Esophagus muscularis mucosa (tissue), 4 donors: ENCODE data around the gene YARS1. TPM values are rescaled to one million over a fixed set of nuclear protein-coding genes. Genes with fewer than 3 reads are reported as not detected.

Experiments
- DNase-seq: peaks from one replicate; pipeline ENCODE4 v3.0.0-alpha.2; 2017; ENCODE audit errors: extremely low spot score
- H3K27ac ChIP-seq, 4 donors: fragments of 200-600 bp; sonication (generic); replicated peaks in 1 of 4; 1 replicate in 3 of 4; 2 replicates in 1 of 4; pipeline ENCODE4 v1.5.1; 2016 to 2019; ENCODE audit warnings: mild to moderate bottlenecking in 1 of 4
- H3K27me3 ChIP-seq, 4 donors: fragments of 200-600 bp; sonication (generic); one replicate each; pipeline versions ENCODE4 v1.5.1 to v1.6.0; 2016 to 2019
- H3K36me3 ChIP-seq, 4 donors: fragments of 200-600 bp; sonication (generic); one replicate each; pipeline ENCODE4 v1.5.1; 2016 to 2019
- H3K4me1 ChIP-seq, 4 donors: fragments of 200-600 bp; sonication (generic); one replicate each; pipeline ENCODE4 v1.5.1; 2016 to 2019
- H3K4me3 ChIP-seq, 4 donors: fragments of 200-600 bp; sonication (generic); 1 replicate in 2 of 4; 2 replicates in 2 of 4; pipeline ENCODE4 v1.5.1; 2016 to 2019; ENCODE audit warnings: mild to moderate bottlenecking in 4 of 4, moderate library complexity in 1 of 4
- H3K9me3 ChIP-seq, 4 donors: fragments of 200-600 bp; sonication (generic); 1 replicate in 3 of 4; 2 replicates in 1 of 4; pipeline ENCODE4 v1.5.1; 2016 to 2019
- EP300 ChIP-seq: sonication (generic); formaldehyde crosslinking; IDR thresholded peaks from one replicate; pipeline ENCODE4 v1.6.1; 2017; ENCODE audit warnings: antibody characterized with exemption
- POLR2A ChIP-seq: fragments of 450-650 bp; IDR thresholded peaks from one replicate; pipeline ENCODE4 v1.6.1; 2017; ENCODE audit warnings: antibody characterized with exemption, moderate library complexity, mild to moderate bottlenecking, low read depth
- POLR2AphosphoS5 ChIP-seq, 2 donors: sonication (generic); formaldehyde crosslinking; IDR thresholded peaks; one replicate each; pipeline ENCODE4 v1.6.1; 2017; ENCODE audit warnings: antibody characterized with exemption in 2 of 2
- whole genome bisulfite sequencing: methylation state at CpG from one replicate; pipeline ENCODE4 v1.1.5; 2018; 5-methylcytosine and 5-hydroxymethylcytosine counted together
- intact Hi-C: fragments of 100-400 bp; cut with DNase I; formaldehyde crosslinking; loops from one replicate; pipeline ENCODE4 v1.15.1; 2023
- total RNA-seq, 4 donors: library from RNA; depleted of rRNA; stranded (reverse); fragments of >200 nt; gene quantifications; one replicate each; pipeline versions ENCODE4 v1.1.0 to v1.2.1, GENCODE V29; 2016
- TF ChIP-seq, protein P1 (sequence below), 3 experiments: fragments of 200-600 bp in 2 of 3; fragments of 450-650 bp in 1 of 3; sonication (generic) in 2 of 3; IDR thresholded peaks; one replicate each; pipeline ENCODE4 v1.5.1; 2017 to 2019; ENCODE audit warnings: antibody characterized with exemption in 3 of 3, mild to moderate bottlenecking in 2 of 3, moderate library complexity in 1 of 3

The YARS1 gene
- total RNA-seq, 4 donors from 2014 or later: 34.1 to 55.7 (median 38.8) TPM

DNA sequence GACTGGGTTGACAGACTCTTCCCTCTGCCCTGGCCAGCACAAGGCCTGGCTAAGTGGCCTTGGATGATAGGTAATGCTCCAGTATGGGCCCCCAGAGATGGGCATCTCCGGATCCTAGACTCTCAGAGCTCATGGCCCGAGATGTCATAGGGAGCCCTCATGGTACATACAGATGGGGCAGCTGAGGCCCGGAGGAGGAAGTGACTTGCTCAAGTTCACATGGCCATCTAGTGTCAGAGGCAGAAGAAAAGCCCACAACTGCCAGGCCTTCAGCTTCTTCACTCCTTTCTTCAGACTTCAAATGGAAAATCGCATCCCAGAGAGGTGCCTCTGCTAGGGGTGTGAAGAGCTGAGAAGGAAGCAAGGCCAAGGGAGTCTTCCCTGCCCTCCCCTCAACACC is 67.8 kb downstream of the YARS1 start:
- H3K9me3 ChIP-seq: no peaks in the 10 kb centered on the region
- no peak overlapping the region for H3K4me3 ChIP-seq
- peaks cover 8 to 27% (median 13%) of the 10 kb centered on the region in 4 donors for H3K4me1 ChIP-seq
- H3K27me3 ChIP-seq: no peaks in the 10 kb centered on the region
- DNase-seq: no peak
- H3K27ac ChIP-seq: no peak overlapping the region
- intact Hi-C loops: no loop called here
- no peaks in the 10 kb centered on the region for H3K36me3 ChIP-seq
- WGBS: 74% methylated on average over 2 of the region's 4 CpGs
- TF ChIP-seq POLR2A: no peak
- TF ChIP-seq, protein P1, sequence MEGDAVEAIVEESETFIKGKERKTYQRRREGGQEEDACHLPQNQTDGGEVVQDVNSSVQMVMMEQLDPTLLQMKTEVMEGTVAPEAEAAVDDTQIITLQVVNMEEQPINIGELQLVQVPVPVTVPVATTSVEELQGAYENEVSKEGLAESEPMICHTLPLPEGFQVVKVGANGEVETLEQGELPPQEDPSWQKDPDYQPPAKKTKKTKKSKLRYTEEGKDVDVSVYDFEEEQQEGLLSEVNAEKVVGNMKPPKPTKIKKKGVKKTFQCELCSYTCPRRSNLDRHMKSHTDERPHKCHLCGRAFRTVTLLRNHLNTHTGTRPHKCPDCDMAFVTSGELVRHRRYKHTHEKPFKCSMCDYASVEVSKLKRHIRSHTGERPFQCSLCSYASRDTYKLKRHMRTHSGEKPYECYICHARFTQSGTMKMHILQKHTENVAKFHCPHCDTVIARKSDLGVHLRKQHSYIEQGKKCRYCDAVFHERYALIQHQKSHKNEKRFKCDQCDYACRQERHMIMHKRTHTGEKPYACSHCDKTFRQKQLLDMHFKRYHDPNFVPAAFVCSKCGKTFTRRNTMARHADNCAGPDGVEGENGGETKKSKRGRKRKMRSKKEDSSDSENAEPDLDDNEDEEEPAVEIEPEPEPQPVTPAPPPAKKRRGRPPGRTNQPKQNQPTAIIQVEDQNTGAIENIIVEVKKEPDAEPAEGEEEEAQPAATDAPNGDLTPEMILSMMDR (IDR thresholded peaks at IDR 0.05): no peak
- TF ChIP-seq POLR2AphosphoS5 (IDR thresholded peaks at IDR 0.05): no peak
- TF ChIP-seq EP300: no peak

DNA sequence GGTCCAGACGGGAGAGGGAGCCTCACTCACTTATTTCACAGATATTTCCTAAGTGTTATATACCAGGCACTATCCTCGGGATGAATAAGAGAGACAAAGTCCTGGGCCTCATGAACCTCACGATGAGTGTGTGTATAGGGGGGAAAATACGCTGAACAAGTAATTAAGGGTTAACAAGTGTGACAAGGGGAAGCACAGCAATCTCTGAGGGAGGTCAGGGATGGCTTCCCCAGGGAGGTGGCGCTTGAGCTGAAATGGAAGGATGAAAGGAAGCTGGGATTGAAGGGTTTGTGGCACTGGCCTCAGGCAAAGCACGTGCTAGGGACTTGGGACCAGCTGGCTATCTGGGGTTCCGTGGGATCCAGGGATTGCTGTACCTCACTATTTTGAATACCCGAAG is 68.2 kb downstream of the YARS1 start:
- Histone ChIP-seq H3K27me3 (no peaks in the 10 kb centered on the region), H3K4me3 (no peak overlapping the region), H3K27ac (no peak overlapping the region), H3K36me3 (no peaks in the 10 kb centered on the region), H3K9me3 (no peaks in the 10 kb centered on the region), H3K4me1 (peaks cover 8 to 27% (median 11%) of the 10 kb centered on the region in 4 donors)
- WGBS: 84% methylated on average over 8 of the region's 8 CpGs
- intact Hi-C loops: no loop called here
- no peak for TF ChIP-seq POLR2A
- no peak for TF ChIP-seq EP300
- TF ChIP-seq, protein P1 (IDR thresholded peaks at IDR 0.05): no peak
- no peak for TF ChIP-seq POLR2AphosphoS5 (IDR thresholded peaks at IDR 0.05)
- DNase-seq: no peak

DNA sequence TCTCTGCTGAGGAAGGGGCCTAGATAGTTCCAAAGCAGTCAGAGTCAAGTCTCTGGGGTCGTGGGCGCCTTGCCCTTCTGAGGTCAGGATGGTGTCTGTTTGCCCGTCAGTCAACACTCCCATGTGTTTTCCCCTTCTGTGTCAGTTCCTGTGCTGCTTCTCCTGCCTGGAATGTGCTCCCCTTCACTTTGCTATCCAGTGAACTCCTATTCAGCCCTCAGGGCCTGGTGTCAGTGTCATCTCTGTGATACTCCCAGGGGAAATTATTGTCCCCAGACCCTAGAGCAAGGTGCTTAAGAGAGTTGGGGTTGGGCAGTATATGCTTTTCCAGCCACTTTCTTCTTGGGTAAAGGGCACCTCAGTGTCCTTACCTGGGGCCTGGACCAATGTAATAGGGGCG is 68.8 kb downstream of the YARS1 start:
- WGBS: 92% methylated on average over 4 of the region's 4 CpGs
- intact Hi-C loops: no loop called here
- H3K9me3 ChIP-seq: no peaks in the 10 kb centered on the region
- no peaks in the 10 kb centered on the region for H3K27me3 ChIP-seq
- no peak overlapping the region for H3K27ac ChIP-seq
- H3K4me1 ChIP-seq: peaks cover 8 to 27% (median 12%) of the 10 kb centered on the region in 4 donors
- TF ChIP-seq EP300: no peak
- no peak for TF ChIP-seq POLR2AphosphoS5 (IDR thresholded peaks at IDR 0.05)
- TF ChIP-seq, protein P1 (IDR thresholded peaks at IDR 0.05): no peak
- TF ChIP-seq POLR2A: no peak
- H3K36me3 ChIP-seq: no peaks in the 10 kb centered on the region
- no peak overlapping the region for H3K4me3 ChIP-seq
- no peak for DNase-seq

DNA sequence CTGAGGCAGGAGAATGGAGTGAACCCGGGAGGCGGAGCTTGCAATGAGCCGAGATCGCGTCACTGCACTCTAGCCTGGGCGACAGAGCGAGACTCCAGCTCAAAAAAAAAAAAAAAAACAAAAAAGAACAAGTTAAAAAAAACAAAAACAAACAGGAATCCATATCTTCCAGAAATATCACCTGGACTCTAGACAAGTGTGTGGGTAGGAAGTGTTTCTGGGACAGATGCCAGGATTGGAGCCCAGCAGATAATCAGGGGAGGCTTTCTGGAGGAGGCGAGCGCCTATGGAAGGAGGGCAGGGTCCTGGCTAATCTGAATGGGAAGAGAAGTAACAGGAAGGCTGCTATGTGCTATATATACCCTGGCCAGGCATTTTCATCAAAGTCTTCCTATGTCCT is 71.0 kb downstream of the YARS1 start:
- Histone ChIP-seq H3K9me3 (no peaks in the 10 kb centered on the region), H3K4me1 (peaks cover 18 to 30% (median 24%) of the 10 kb centered on the region in 4 donors), H3K4me3 (no peak overlapping the region), H3K27ac (no peak overlapping the region), H3K36me3 (no peaks in the 10 kb centered on the region), H3K27me3 (no peaks in the 10 kb centered on the region)
- no peak for DNase-seq
- TF ChIP-seq EP300 (no peak), POLR2AphosphoS5 (IDR thresholded peaks at IDR 0.05) (no peak), POLR2A (no peak)
- TF ChIP-seq, protein P1 (IDR thresholded peaks at IDR 0.05): no peak
- WGBS: 83% methylated on average over 9 of the region's 9 CpGs
- intact Hi-C loops: no loop called here

DNA sequence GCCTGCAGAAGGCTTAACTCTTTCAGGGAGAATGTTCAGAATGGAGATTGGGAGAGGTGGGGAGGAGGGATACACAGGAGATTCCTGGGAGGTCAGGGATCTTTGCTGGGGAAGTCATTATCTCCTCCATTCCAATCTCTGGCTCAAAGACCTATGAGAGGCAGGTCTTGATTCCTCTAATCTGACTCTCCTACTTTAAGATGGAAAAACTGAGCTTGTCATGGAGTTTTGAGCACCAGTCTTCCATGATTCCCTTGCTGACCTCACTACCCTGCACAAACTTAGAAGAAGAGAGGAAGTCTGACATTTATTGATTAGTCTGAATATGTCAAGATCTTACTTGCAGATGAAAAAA is 73.1 kb downstream of the YARS1 start:
- TF ChIP-seq EP300: no peak
- no peak for TF ChIP-seq POLR2A
- TF ChIP-seq POLR2AphosphoS5 (IDR thresholded peaks at IDR 0.05): no peak
- TF ChIP-seq, protein P1 (IDR thresholded peaks at IDR 0.05): no peak

More for the DNA sequence above, 73.1 kb downstream of the YARS1 start:
- no peaks in the 10 kb centered on the region for H3K9me3 ChIP-seq
- intact Hi-C loops: no loop called here
- peak overlapping the region; percentile 92 to 96 (median 94) for H3K27ac ChIP-seq
- DNase-seq: no peak
- H3K4me3 ChIP-seq: no peak overlapping the region
- H3K4me1 ChIP-seq: peaks cover 24 to 38% (median 30%) of the 10 kb centered on the region in 4 donors
- no peaks in the 10 kb centered on the region for H3K27me3 ChIP-seq
- H3K36me3 ChIP-seq: no peaks in the 10 kb centered on the region
